Sciatic nerve (tissue), 2 donors: ENCODE results near the gene RCC2. TPM values are rescaled to one million over a fixed set of nuclear protein-coding genes. Genes with fewer than 3 reads are reported as not detected.

Experiments
- ATAC-seq: fragments of 200-7000 bp; cut with Tn5 transposase; one replicate; pipeline ENCODE4 v1.9.1; 2020; ENCODE audit warnings: mild to moderate bottlenecking, moderate library complexity
- DNase-seq: peaks from one replicate; pipeline ENCODE4 v3.0.0-alpha.2; 2020; ENCODE audit warnings: low spot score
- intact Hi-C: fragments of 100-400 bp; cut with DNase I; formaldehyde crosslinking; loops from one replicate; pipeline ENCODE4 v1.14.2; 2022
- total RNA-seq: library from RNA; stranded (reverse); fragmentation: NEBNext Ultra II Directional; extraction: Animal tissue kit (Norgen Biotek cat#: 25700); gene quantifications from one replicate; pipeline ENCODE4 v1.2.1, GENCODE V29; 2021
- donor health status: DM: no; HTN: no; CAD: no.
- donor health status: DM: no; HTN: no; CAD: no.

RCC2 gene
- total RNA-seq, 1 donor from 2014 or later, result 29.6 TPM

- intact Hi-C loops, result loop anchor here (10.0 kb wide), 1 partner anchor 268 kb away; no protein-coding TSS in a partner anchor
- ATAC-seq (no peak), DNase-seq (no peak)
Observed at GRCh38 chr1:17403081-17403480, 36.4 kb downstream of the RCC2 start.

DNA sequence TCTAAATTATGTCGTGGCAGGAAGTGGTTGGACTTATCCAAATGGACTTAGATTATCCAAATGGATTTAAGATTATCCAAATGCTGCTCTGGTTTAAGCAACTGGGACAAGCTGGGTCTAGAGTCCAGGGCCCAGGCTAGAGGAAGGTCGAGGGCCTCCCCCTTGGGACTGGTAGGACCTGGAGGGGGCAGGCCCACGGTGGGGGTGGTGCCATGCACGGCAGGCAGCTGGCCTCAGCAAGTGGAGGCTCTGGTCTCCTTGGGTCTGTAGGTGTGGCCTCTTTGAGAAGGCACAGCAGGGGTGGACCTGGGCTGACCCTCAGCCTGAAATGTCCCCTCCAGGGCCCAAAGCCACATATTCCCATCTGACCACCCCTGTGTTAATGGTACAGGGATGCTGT is 37.6 kb downstream of the RCC2 start:
- intact Hi-C loops, result loop anchor here (10.0 kb wide), 1 partner anchor 267 kb away; no protein-coding TSS in a partner anchor
- no peak for ATAC-seq
- no peak for DNase-seq

GRCh38 chr1:17400725-17401341 is 38.6 kb downstream of the RCC2 start:
- intact Hi-C loops, result loop anchor here (10.0 kb wide), 1 partner anchor 266 kb away; no protein-coding TSS in a partner anchor

GRCh38 chr1:17397910-17398695 is 41.4 kb downstream of the RCC2 start:
- DNase-seq (no peak), ATAC-seq (no peak)
- intact Hi-C loops, result no loop called here

More at GRCh38 chr1:17400725-17401341, 38.6 kb downstream of the RCC2 start:
- ATAC-seq, result no peak
- no peak for DNase-seq

GRCh38 chr1:17393230-17393629 is 46.2 kb downstream of the RCC2 start:
- intact Hi-C loops, result no loop called here
- ATAC-seq (no peak), DNase-seq (no peak)

- no peak for ATAC-seq
- intact Hi-C loops, result no loop called here
- DNase-seq, result no peak
Observed at GRCh38 chr1:17392199-17392740, 47.2 kb downstream of the RCC2 start.

GRCh38 chr1:17381161-17381560 is 58.3 kb downstream of the RCC2 start:
- intact Hi-C loops, result no loop called here
- no peak for DNase-seq
- no peak for ATAC-seq

GRCh38 chr1:17377325-17377953 is 62.0 kb downstream of the RCC2 start:
- intact Hi-C loops, result no loop called here
- ATAC-seq (no peak), DNase-seq (no peak)

GRCh38 chr1:17375651-17376050 is 63.8 kb downstream of the RCC2 start:
- DNase-seq (no peak), ATAC-seq (no peak)
- intact Hi-C loops, result no loop called here

- intact Hi-C loops, result no loop called here
- no peak for ATAC-seq
Observed at GRCh38 chr1:17372955-17373354, 66.5 kb downstream of the RCC2 start.

GRCh38 chr1:17371896-17372295 is 67.6 kb downstream of the RCC2 start, which contains the start of gene PADI6:
Gene PADI6 (plus strand): TSS chr1:17372196. CDS start chr1:17372246, 50 bp downstream.
- no peak for DNase-seq
- ATAC-seq, result no peak
- intact Hi-C loops, result no loop called here

More at GRCh38 chr1:17372955-17373354, 66.5 kb downstream of the RCC2 start:
- DNase-seq, result no peak

DNA sequence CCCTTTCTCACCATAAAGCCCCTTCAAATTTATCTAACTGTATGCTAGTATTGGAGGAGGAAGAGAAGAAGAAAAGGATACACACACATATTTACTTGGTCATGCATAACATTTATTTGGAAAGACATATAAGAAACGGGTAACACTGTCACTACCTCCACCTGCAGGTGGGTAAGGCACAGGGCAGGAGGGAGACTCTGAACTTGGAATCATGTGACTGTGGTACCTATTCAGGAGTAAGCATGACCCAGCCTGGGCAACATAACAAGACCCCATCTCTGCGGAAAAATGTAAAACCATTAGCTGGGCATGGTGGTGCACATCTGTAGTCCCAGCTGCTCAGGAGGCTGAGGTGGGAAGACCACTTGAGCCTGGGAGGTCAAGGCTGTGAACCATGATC is 68.9 kb downstream of the RCC2 start:
- DNase-seq, result no peak
- ATAC-seq, result no peak
- intact Hi-C loops, result no loop called here

- DNase-seq (no peak), ATAC-seq (no peak)
- intact Hi-C loops, result no loop called here
Observed at GRCh38 chr1:17369466-17369865, 70.0 kb downstream of the RCC2 start.

GRCh38 chr1:17365293-17365692 is 74.2 kb downstream of the RCC2 start:
- DNase-seq (no peak), ATAC-seq (no peak)
- intact Hi-C loops, result no loop called here

DNA sequence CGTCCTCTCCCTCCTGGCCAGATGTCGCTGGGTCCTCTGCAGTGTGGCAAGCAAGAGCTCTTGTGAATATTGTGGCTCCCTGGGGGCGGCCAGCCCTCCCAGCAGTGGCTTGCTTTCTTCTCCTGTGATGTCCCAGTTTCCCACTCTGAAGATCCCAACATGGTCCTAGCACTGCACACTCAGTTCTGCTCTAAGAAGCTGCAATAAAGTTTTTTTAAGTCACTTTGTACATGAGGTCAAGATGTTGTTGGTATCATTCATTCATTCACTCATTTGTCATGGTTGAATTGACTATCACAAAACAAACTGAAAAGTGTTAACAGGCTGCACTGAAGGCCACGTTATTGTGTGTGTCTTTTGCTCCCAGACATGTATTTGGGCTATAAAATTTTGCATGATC is 75.7 kb downstream of the RCC2 start:
- intact Hi-C loops, result no loop called here
- no peak for DNase-seq
- ATAC-seq, result no peak

GRCh38 chr1:17363351-17363750 is 76.1 kb downstream of the RCC2 start:
- intact Hi-C loops, result no loop called here
- ATAC-seq (no peak), DNase-seq (no peak)

GRCh38 chr1:17361687-17362086 is 77.8 kb downstream of the RCC2 start:
- DNase-seq (no peak), ATAC-seq (no peak)
- intact Hi-C loops, result no loop called here

GRCh38 chr1:17360272-17360956 is 79.1 kb downstream of the RCC2 start:
- no peak for DNase-seq
- intact Hi-C loops, result no loop called here
- no peak for ATAC-seq

- intact Hi-C loops, result no loop called here
- DNase-seq (no peak), ATAC-seq (no peak)
Observed at GRCh38 chr1:17359808-17360207, 79.7 kb downstream of the RCC2 start.
